Naive thymus-derived CD8-positive, alpha-beta T cell (primary cell): ENCODE data around the gene ZNF208. TPM values are rescaled to one million over a fixed set of nuclear protein-coding genes. Genes with fewer than 3 reads are reported as not detected.
"Not testable (repeated sequence)": the region's sequence is repeated elsewhere in the genome, so short reads cannot be mapped to it uniquely, and the experiment has no call there.

Source experiments
- ATAC-seq, 2 donors: fragments of 150-1000 bp; cut with Tn5 transposase in 1 of 2; sonication (Bioruptor Pico), chemical (Tn5 transposase) in 1 of 2; 1 replicate in 1 of 2; 2 replicates in 1 of 2; pipeline ENCODE4 v1.10.0; 2021; ENCODE audit warnings: mild to moderate bottlenecking in 2 of 2, moderate library complexity in 2 of 2
- POLR2A ChIA-PET: fragments of 350-600 bp; sonication (Branson Sonifier 250); formaldehyde crosslinking; loops from one replicate; lab custom pipeline; 2021; ENCODE audit warnings: antibody characterized with exemption; lab: Charles Lee
- DNase-seq, 10 donors: peaks; one replicate each; pipeline versions ENCODE4 v3.0.0 to v3.0.0-alpha.2; 2020 to 2022
- H3K27ac Mint-ChIP-seq, 10 donors: one replicate each; pipeline ENCODE4 v1.8.0; 2020 to 2022; ENCODE audit warnings: mild to moderate bottlenecking in 10 of 10, mixed read lengths in 10 of 10, moderate library complexity in 4 of 10, inconsistent platforms in 1 of 10
- H3K27me3 Mint-ChIP-seq, 5 donors: one replicate each; pipeline ENCODE4 v1.8.0; 2021 to 2022; ENCODE audit warnings: mixed read lengths in 5 of 5
- H3K36me3 Mint-ChIP-seq, 3 donors: one replicate each; pipeline ENCODE4 v1.8.0; 2020 to 2022; ENCODE audit warnings: mixed read lengths in 3 of 3, mild to moderate bottlenecking in 2 of 3, inconsistent platforms in 1 of 3
- H3K4me1 Mint-ChIP-seq, 4 donors: one replicate each; pipeline ENCODE4 v1.8.0; 2021 to 2022; ENCODE audit warnings: mixed read lengths in 4 of 4
- H3K4me3 Mint-ChIP-seq, 10 donors: one replicate each; pipeline ENCODE4 v1.8.0; 2020 to 2022; ENCODE audit warnings: mild to moderate bottlenecking in 10 of 10, mixed read lengths in 10 of 10, moderate library complexity in 6 of 10, inconsistent platforms in 1 of 10
- H3K9me3 Mint-ChIP-seq, 9 donors: one replicate each; pipeline ENCODE4 v1.8.0; 2020 to 2022; ENCODE audit warnings: mixed read lengths in 9 of 9, mild to moderate bottlenecking in 3 of 9, inconsistent platforms in 1 of 9, moderate library complexity in 1 of 9
- polyA plus RNA-seq, 3 donors: library from polyadenylated mRNA; unstranded; fragments of 300-500 nt; fragmentation: Illumina TruSeq; gene quantifications; one replicate each; pipeline ENCODE4 v1.2.3, GENCODE V29; 2021
- total RNA-seq, 8 experiments: library from RNA in 2 of 8; stranded (reverse) in 2 of 8; gene quantifications; one replicate each; pipeline ENCODE4 v1.2.3 and lab custom pipeline; 2021 to 2026

ZNF208 gene
- total and polyA plus RNA-seq, 5 experiments from 2014 or later, result 0.08 to 3.3 (median 1.7) TPM; not detected in 1

- Mint-ChIP-seq H3K27ac (no peak overlapping the region), H3K9me3 (peaks cover 0 to 71% (median 43%) of the 10 kb centered on the region in 9 donors), H3K4me3 (no peak overlapping the region), H3K36me3 (peaks cover 0 to 37% (median 0%) of the 10 kb centered on the region in 3 donors), H3K27me3 (peaks cover 0 to 15% (median 0%) of the 10 kb centered on the region in 5 donors), H3K4me1 (peaks cover 0 to 3% (median 0%) of the 10 kb centered on the region in 4 donors)
- POLR2A ChIA-PET, result no interaction called here
- DNase-seq, result no peak
- no peak for ATAC-seq
These were observed 95.3 kb downstream of the ZNF208 start for GRCh38 chr19:21915411-21915810.

GRCh38 chr19:21912654-21913053 is 98.1 kb downstream of the ZNF208 start:
- Mint-ChIP-seq H3K4me1 (no peaks in the 10 kb centered on the region), H3K9me3 (peaks cover 0 to 45% (median 20%) of the 10 kb centered on the region in 9 donors), H3K36me3 (peaks cover 0 to 21% (median 0%) of the 10 kb centered on the region in 3 donors), H3K27ac (no peak overlapping the region), H3K4me3 (no peak overlapping the region), H3K27me3 (no peaks in the 10 kb centered on the region)
- no peak for ATAC-seq
- POLR2A ChIA-PET, result no interaction called here
- no peak for DNase-seq

GRCh38 chr19:21910318-21910717 is 100.4 kb downstream of the ZNF208 start:
- Mint-ChIP-seq H3K27me3 (no peaks in the 10 kb centered on the region), H3K4me1 (no peaks in the 10 kb centered on the region), H3K27ac (no peak overlapping the region), H3K9me3 (peaks cover 0 to 47% (median 11%) of the 10 kb centered on the region in 9 donors), H3K36me3 (peaks cover 0 to 17% (median 0%) of the 10 kb centered on the region in 3 donors), H3K4me3 (no peak overlapping the region)
- no peak for DNase-seq
- POLR2A ChIA-PET, result no interaction called here
- no peak for ATAC-seq

- POLR2A ChIA-PET, result no interaction called here
These were observed 102.7 kb downstream of the ZNF208 start for GRCh38 chr19:21908066-21908465.

GRCh38 chr19:21907516-21907915 is 103.2 kb downstream of the ZNF208 start:
- H3K9me3 Mint-ChIP-seq, result peaks cover 0 to 40% (median 4%) of the 10 kb centered on the region in 9 donors
- no peaks in the 10 kb centered on the region for H3K27me3 Mint-ChIP-seq
- peaks cover 0 to 13% (median 0%) of the 10 kb centered on the region in 3 donors for H3K36me3 Mint-ChIP-seq
- no peak for ATAC-seq
- H3K4me1 Mint-ChIP-seq, result no peaks in the 10 kb centered on the region
- H3K27ac Mint-ChIP-seq, result no peak overlapping the region
- POLR2A ChIA-PET, result no interaction called here
- no peak for DNase-seq
- no peak overlapping the region for H3K4me3 Mint-ChIP-seq

More at GRCh38 chr19:21908066-21908465, 102.7 kb downstream of the ZNF208 start:
- Mint-ChIP-seq H3K27ac (no peak overlapping the region), H3K27me3 (no peaks in the 10 kb centered on the region), H3K9me3 (peaks cover 0 to 44% (median 9%) of the 10 kb centered on the region in 9 donors), H3K4me3 (no peak overlapping the region), H3K4me1 (no peaks in the 10 kb centered on the region), H3K36me3 (peaks cover 0 to 17% (median 0%) of the 10 kb centered on the region in 3 donors)
- DNase-seq (no peak), ATAC-seq (no peak)

- no peaks in the 10 kb centered on the region for H3K27me3 Mint-ChIP-seq
- DNase-seq (no peak), ATAC-seq (no peak)
- POLR2A ChIA-PET, result no interaction called here
- H3K9me3 Mint-ChIP-seq, result peaks cover 0 to 29% (median 5%) of the 10 kb centered on the region in 9 donors
- no peaks in the 10 kb centered on the region for H3K4me1 Mint-ChIP-seq
- H3K27ac Mint-ChIP-seq, result no peak overlapping the region
- H3K4me3 Mint-ChIP-seq, result no peak overlapping the region
- peaks cover 0 to 13% (median 0%) of the 10 kb centered on the region in 3 donors for H3K36me3 Mint-ChIP-seq
These were observed 108.2 kb downstream of the ZNF208 start for GRCh38 chr19:21902571-21902970.

GRCh38 chr19:21901861-21902260 is 108.9 kb downstream of the ZNF208 start:
- POLR2A ChIA-PET, result no interaction called here
- Mint-ChIP-seq H3K9me3 (peaks cover 0 to 35% (median 8%) of the 10 kb centered on the region in 9 donors), H3K4me3 (no peak overlapping the region), H3K27ac (no peak overlapping the region), H3K4me1 (no peaks in the 10 kb centered on the region), H3K27me3 (peaks cover 0 to 1% (median 0%) of the 10 kb centered on the region in 5 donors), H3K36me3 (peaks cover 0 to 19% (median 0%) of the 10 kb centered on the region in 3 donors)
- ATAC-seq (no peak), DNase-seq (no peak)

- Mint-ChIP-seq H3K27ac (no peak overlapping the region), H3K27me3 (peaks cover 0 to 4% (median 0%) of the 10 kb centered on the region in 5 donors), H3K4me1 (no peaks in the 10 kb centered on the region), H3K9me3 (peaks cover 0 to 42% (median 15%) of the 10 kb centered on the region in 9 donors), H3K36me3 (peaks cover 0 to 25% (median 3%) of the 10 kb centered on the region in 3 donors), H3K4me3 (no peak overlapping the region)
- no peak for ATAC-seq
- no peak for DNase-seq
- POLR2A ChIA-PET, result no interaction called here
These were observed 110.3 kb downstream of the ZNF208 start for GRCh38 chr19:21900401-21900800.

GRCh38 chr19:21891086-21891485 is 119.7 kb downstream of the ZNF208 start:
- H3K27ac Mint-ChIP-seq, result peak overlapping the region in 1 of 10 donors; percentile 56
- DNase-seq (no peak), ATAC-seq (no peak)
- H3K36me3 Mint-ChIP-seq, result peaks cover 0 to 6% (median 0%) of the 10 kb centered on the region in 3 donors
- H3K4me3 Mint-ChIP-seq, result no peak overlapping the region
- H3K9me3 Mint-ChIP-seq, result peaks cover 0 to 22% (median 8%) of the 10 kb centered on the region in 9 donors
- POLR2A ChIA-PET, result no interaction called here
- peaks cover 0 to 6% (median 0%) of the 10 kb centered on the region in 5 donors for H3K27me3 Mint-ChIP-seq
- no peaks in the 10 kb centered on the region for H3K4me1 Mint-ChIP-seq

- H3K27ac Mint-ChIP-seq, H3K4me3 Mint-ChIP-seq, POLR2A ChIA-PET, H3K4me1 Mint-ChIP-seq, ATAC-seq, H3K36me3 Mint-ChIP-seq: not testable (repeated sequence)
- peaks cover 0 to 11% (median 4%) of the 10 kb centered on the region in 5 donors for H3K27me3 Mint-ChIP-seq
- DNase-seq, result peak in 6 of 10 donors; percentile 9 to 32 (median 19)
- peaks cover 0 to 13% (median 4%) of the 10 kb centered on the region in 9 donors for H3K9me3 Mint-ChIP-seq
These were observed 120.7 kb downstream of the ZNF208 start for GRCh38 chr19:21890017-21890416.

- H3K9me3 Mint-ChIP-seq, DNase-seq, H3K36me3 Mint-ChIP-seq, POLR2A ChIA-PET, ATAC-seq, H3K4me3 Mint-ChIP-seq, H3K27ac Mint-ChIP-seq, H3K4me1 Mint-ChIP-seq: not testable (repeated sequence)
- peaks cover 1 to 25% (median 4%) of the 10 kb centered on the region in 5 donors for H3K27me3 Mint-ChIP-seq
These were observed 125.2 kb downstream of the ZNF208 start for GRCh38 chr19:21885516-21885915.

GRCh38 chr19:21884786-21885185 is 126.0 kb downstream of the ZNF208 start:
- POLR2A ChIA-PET, result not testable (repeated sequence)

GRCh38 chr19:21883516-21883915 is 127.2 kb downstream of the ZNF208 start:
- H3K4me3 Mint-ChIP-seq, result no peak overlapping the region
- DNase-seq (no peak), ATAC-seq (no peak)
- POLR2A ChIA-PET, result no interaction called here
- H3K36me3 Mint-ChIP-seq, result no peaks in the 10 kb centered on the region
- H3K9me3 Mint-ChIP-seq, result peaks cover 0 to 5% (median 0%) of the 10 kb centered on the region in 9 donors
- H3K27me3 Mint-ChIP-seq, result peaks cover 1 to 22% (median 4%) of the 10 kb centered on the region in 5 donors
- no peak overlapping the region for H3K27ac Mint-ChIP-seq
- peaks cover 0 to 3% (median 0%) of the 10 kb centered on the region in 4 donors for H3K4me1 Mint-ChIP-seq

More at GRCh38 chr19:21884786-21885185, 126.0 kb downstream of the ZNF208 start:
- H3K27ac Mint-ChIP-seq, ATAC-seq, H3K36me3 Mint-ChIP-seq, H3K4me1 Mint-ChIP-seq, DNase-seq, H3K4me3 Mint-ChIP-seq, H3K9me3 Mint-ChIP-seq: not testable (repeated sequence)
- peaks cover 1 to 25% (median 4%) of the 10 kb centered on the region in 5 donors for H3K27me3 Mint-ChIP-seq
